Measurements from ENCODE around the gene GLP1R. TPM values are rescaled to one million over a fixed set of nuclear protein-coding genes. Genes with fewer than 3 reads are reported as not detected.

Gene GLP1R
- total RNA-seq, 1 experiment from 2014 or later, result not detected

- ChIA-PET CTCF (interaction anchor here (0.7 to 2.5 kb wide), 8 partner anchors 10 to 230 kb away, joined by 3 to 9 read pairs (median 6); partner anchors contain the start of gene SAYSD1), POLR2A (interaction anchor here (1.3 kb wide), 1 partner anchor 12 kb away, joined by 7 read pairs; the partner anchor contains the start of gene SAYSD1), RAD21 (ENCODE audit: low non-redundant PET in 1 of 2, low total read pairs in 2 of 2, uncharacterized antibody in 2 of 2, unreplicated experiment in 2 of 2) (interaction anchor here in 1 of 2 experiments (1.2 kb wide), 1 partner anchor 105 kb away, joined by 4 read pairs; no protein-coding TSS in a partner anchor)
- ATAC-seq (peak; percentile 93), DNase-seq (ENCODE audit: low read depth, low spot score) (no peak)
- Histone ChIP-seq H4K20me1 (ENCODE audit: insufficient read depth) (no peaks in the 10 kb centered on the region), H3K4me2 (ENCODE audit: low read length) (no peak overlapping the region), H3K4me1 (ENCODE audit: control insufficient read depth in 1 of 2, insufficient read depth in 2 of 2, low read length in 2 of 2) (no peaks in the 10 kb centered on the region), H3K27ac (ENCODE audit: low read depth, low read length) (no peak overlapping the region), H2AFZ (ENCODE audit: low read depth, low read length, poor library complexity, severe bottlenecking) (no peak overlapping the region), H3K9me2 (ENCODE audit: insufficient read depth) (no peaks in the 10 kb centered on the region), H3K9ac (ENCODE audit: low read length) (no peak overlapping the region), H3K9me3 (ENCODE audit: control insufficient read depth in 1 of 2, insufficient read depth in 1 of 2, low read depth in 1 of 2, low read length in 2 of 2) (no peaks in the 10 kb centered on the region), H3K4me3 (replicated peaks in 1 of 2; ENCODE audit: low read depth in 1 of 2, low read length in 2 of 2) (no peak overlapping the region), H3K27me3 (ENCODE audit: insufficient read depth, low read length) (peaks cover 19% of the 10 kb centered on the region), H3K79me2 (ENCODE audit: insufficient read depth, low read length) (no peaks in the 10 kb centered on the region), H3K36me3 (ENCODE audit: control insufficient read depth in 1 of 2, insufficient read depth in 2 of 2, low read length in 2 of 2) (no peaks in the 10 kb centered on the region)
- intact Hi-C loops (cut with micrococcal nuclease), result loop anchor here (2.0 to 5.0 kb wide), 3 partner anchors 130 to 229 kb away; partner anchors contain the start of gene KCNK17
- no TSS peak for BruUV-seq (replicated peaks)
- TF ChIP-seq RAD21 (IDR thresholded peaks at IDR 0.05; ENCODE audit: low read depth) (peak; percentile 42), CTCF (IDR thresholded peaks at IDR 0.05 in 2 of 3, conservative IDR thresholded peaks at IDR 0.05 in 1 of 3; ENCODE audit: borderline replicate concordance in 1 of 3, insufficient read depth in 1 of 3, low read depth in 2 of 3, low read length in 2 of 3) (peak; percentile 27 to 53 (median 47); a peak in 5 of 6 replicates), MAX (IDR thresholded peaks at IDR 0.05) (no peak)
Observed at GRCh38 chr6:39102071-39102820, 53.7 kb downstream of the GLP1R start.

- H3K9ac ChIP-seq (ENCODE audit: low read length), result no peak overlapping the region
- no peak overlapping the region for H3K4me2 ChIP-seq (ENCODE audit: low read length)
- ATAC-seq (no peak), DNase-seq (ENCODE audit: low read depth, low spot score) (no peak)
- RAD21 ChIA-PET (ENCODE audit: low non-redundant PET in 1 of 2, low total read pairs in 2 of 2, uncharacterized antibody in 2 of 2, unreplicated experiment in 2 of 2), result interaction anchor here in 1 of 2 experiments (1.2 kb wide), 1 partner anchor 106 kb away, joined by 4 read pairs; no protein-coding TSS in a partner anchor
- no peaks in the 10 kb centered on the region for H3K36me3 ChIP-seq (ENCODE audit: control insufficient read depth in 1 of 2, insufficient read depth in 2 of 2, low read length in 2 of 2)
- POLR2A ChIA-PET, result interaction anchor here (1.3 kb wide), 1 partner anchor 12 kb away, joined by 7 read pairs; the partner anchor contains the start of gene SAYSD1
- peaks cover 19% of the 10 kb centered on the region for H3K27me3 ChIP-seq (ENCODE audit: insufficient read depth, low read length)
- H3K79me2 ChIP-seq (ENCODE audit: insufficient read depth, low read length), result no peaks in the 10 kb centered on the region
- no peaks in the 10 kb centered on the region for H3K9me2 ChIP-seq (ENCODE audit: insufficient read depth)
- intact Hi-C loops (cut with micrococcal nuclease), result loop anchor here (2.0 to 5.0 kb wide), 3 partner anchors 130 to 230 kb away; partner anchors contain the start of gene KCNK17
- H2AFZ ChIP-seq (ENCODE audit: low read depth, low read length, poor library complexity, severe bottlenecking), result no peak overlapping the region
- no peaks in the 10 kb centered on the region for H3K4me1 ChIP-seq (ENCODE audit: control insufficient read depth in 1 of 2, insufficient read depth in 2 of 2, low read length in 2 of 2)
- H3K27ac ChIP-seq (ENCODE audit: low read depth, low read length), result no peak overlapping the region
- CTCF ChIA-PET, result interaction anchor here (1.2 to 2.5 kb wide), 7 partner anchors 11 to 231 kb away, joined by 3 to 9 read pairs (median 6); partner anchors contain the start of gene SAYSD1
- no peaks in the 10 kb centered on the region for H4K20me1 ChIP-seq (ENCODE audit: insufficient read depth)
- no TSS peak for BruUV-seq (replicated peaks)
- no peaks in the 10 kb centered on the region for H3K9me3 ChIP-seq (ENCODE audit: control insufficient read depth in 1 of 2, insufficient read depth in 1 of 2, low read depth in 1 of 2, low read length in 2 of 2)
- no peak overlapping the region for H3K4me3 ChIP-seq (replicated peaks in 1 of 2; ENCODE audit: low read depth in 1 of 2, low read length in 2 of 2)
- no peak for TF ChIP-seq SIN3A (IDR thresholded peaks at IDR 0.05; ENCODE audit: low read depth)
- no peak for TF ChIP-seq SP1 (IDR thresholded peaks at IDR 0.05; ENCODE audit: low read depth)
- TF ChIP-seq POLR2A (IDR thresholded peaks at IDR 0.05; ENCODE audit: borderline replicate concordance, extremely low read depth, insufficient read depth, insufficient read length), result no peak
- TF ChIP-seq CBX3 (IDR thresholded peaks at IDR 0.05; ENCODE audit: low read depth), result no peak
- TF ChIP-seq ZNF274 (IDR thresholded peaks at IDR 0.05; ENCODE audit: low read depth, low read length), result no peak
- TF ChIP-seq ELF1 (IDR thresholded peaks at IDR 0.05; ENCODE audit: borderline replicate concordance, low read depth), result no peak
- no peak for TF ChIP-seq YY1 (IDR thresholded peaks at IDR 0.05; ENCODE audit: extremely low read depth, insufficient replicate concordance, low read depth, low read length)
- no peak for TF ChIP-seq TCF7L2 (IDR thresholded peaks at IDR 0.05; ENCODE audit: borderline replicate concordance, extremely low read depth, insufficient read depth, insufficient read length)
- no peak for TF ChIP-seq EZH2 (IDR thresholded peaks at IDR 0.05)
- TF ChIP-seq SRF (IDR thresholded peaks at IDR 0.05; ENCODE audit: low read depth), result no peak
- no peak for TF ChIP-seq ZBTB33 (IDR thresholded peaks at IDR 0.05; ENCODE audit: extremely low read depth, insufficient replicate concordance, low read length)
- no peak for TF ChIP-seq EZH2phosphoT487 (IDR thresholded peaks at IDR 0.05; ENCODE audit: borderline replicate concordance)
Observed at GRCh38 chr6:39102821-39103136, 54.2 kb downstream of the GLP1R start.
